Stimulated activated CD8-positive, alpha-beta memory T cell treated with anti-CD3 and anti-CD28 coated beads, Interleukin-15, amount 100 ng/mL, for 24 hours (primary cell): ENCODE data around the gene ZNF823.
"Not testable (repeated sequence)": the region's sequence is repeated elsewhere in the genome, so short reads cannot be mapped to it uniquely, and the experiment has no call there.

Source experiments
- DNase-seq: peaks from one replicate; pipeline ENCODE4 v3.0.0-alpha.2; 2020; ENCODE audit warnings: low read depth

ZNF823 gene

DNA sequence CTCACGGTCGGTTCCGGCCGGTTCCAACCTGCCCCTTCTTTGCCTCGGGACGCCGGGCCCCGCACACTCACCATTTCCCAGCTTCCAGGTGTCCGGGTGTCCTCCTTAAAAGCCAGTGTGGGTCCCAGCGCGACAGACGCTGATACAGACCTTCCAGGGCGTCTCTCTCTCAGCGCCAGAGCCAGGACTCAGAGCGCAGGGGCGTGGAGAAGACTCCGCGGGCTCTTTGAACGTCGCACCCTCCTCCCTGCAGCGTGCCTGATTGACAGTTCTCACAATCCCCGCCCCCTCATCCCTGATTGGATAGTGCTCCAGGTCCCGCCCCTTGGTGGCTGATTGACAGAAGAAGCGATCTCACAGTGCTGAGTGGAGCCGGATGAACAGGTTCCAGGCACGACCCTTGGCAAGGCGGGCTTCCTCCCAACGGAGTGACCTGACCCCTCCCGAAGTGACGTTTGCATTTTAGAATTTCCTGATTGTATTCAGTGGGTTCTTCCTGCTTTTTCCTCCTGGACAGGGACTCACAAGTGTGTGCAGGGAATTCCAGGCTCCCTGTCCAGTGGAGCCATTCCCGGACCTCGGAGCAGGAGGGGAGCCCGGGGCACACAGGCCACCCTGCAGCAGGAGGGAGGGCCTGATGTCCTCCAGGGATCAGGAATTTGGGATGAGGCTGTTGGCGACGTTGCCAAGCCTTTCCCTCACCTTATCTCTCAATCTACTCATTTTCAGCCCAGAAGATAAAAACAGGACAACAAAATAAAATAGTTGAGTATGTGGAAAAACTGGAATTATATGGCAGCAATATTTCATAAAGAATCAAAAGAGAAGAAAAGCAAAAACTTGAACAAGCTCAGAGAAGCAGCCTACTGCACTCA lies at the start of gene ZNF823:
TSS of gene ZNF823 (minus strand) at position 201 of the 875 bp plus-strand sequence. CDS start at position 74, 127 bp downstream.
- peak; percentile 83 for DNase-seq

DNA sequence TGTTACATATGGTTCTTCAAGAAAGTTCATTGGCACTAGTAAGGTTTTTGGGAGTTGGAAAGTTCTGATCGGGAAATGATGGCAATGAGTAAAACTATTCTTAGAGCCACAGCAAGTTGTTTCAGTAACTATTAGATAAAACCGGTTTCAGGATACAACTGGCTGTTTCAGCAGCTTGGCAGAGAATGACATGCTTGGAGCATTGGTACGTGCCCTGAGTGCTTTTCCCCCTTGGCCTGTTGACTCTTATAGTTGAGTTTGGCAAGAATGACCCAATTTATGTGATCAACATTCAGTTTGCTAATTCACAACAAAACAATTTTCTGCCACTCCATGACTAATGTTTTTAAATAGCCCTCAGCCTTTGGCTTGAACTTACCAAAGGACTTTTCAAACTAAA lies 48.8 kb upstream of the ZNF823 start:
- no peak for DNase-seq

DNA sequence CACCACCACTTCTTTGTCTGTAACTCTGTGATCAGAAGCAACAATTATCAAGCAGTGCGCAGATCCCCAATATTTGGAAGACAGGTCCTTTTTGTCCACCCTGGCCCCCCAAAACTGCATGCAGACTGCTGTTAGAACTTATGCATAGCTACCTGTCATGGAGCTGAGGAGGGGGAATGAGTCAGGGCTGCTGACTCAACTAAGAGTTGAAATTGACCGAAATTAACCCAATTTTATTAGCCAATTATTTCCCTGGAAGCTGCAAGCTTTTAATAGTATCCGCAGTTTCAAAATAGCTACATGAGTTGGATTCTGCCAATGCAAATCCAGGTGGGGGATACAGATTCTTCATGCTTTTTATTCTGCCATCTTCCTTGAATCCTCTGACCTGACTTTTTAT lies 45.6 kb upstream of the ZNF823 start:
- DNase-seq: no peak

DNA sequence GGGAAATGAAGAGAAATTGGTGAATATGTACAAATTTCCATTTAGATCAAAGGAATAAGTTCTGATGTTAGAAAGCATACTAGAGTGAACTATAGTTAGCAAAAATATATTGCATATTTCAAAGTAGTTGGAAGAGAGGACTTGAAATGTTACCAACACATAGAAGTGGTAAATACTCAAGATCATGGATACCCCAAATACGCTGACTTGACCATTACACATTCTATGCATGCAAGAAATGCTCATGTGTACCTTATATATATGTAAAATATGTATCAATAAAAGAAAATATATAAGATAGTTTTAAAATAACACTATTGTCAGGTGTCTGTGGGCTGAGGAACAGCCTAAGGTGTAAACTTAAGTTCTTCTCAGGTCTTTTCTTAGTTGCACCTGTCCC lies 45.0 kb upstream of the ZNF823 start:
- DNase-seq: no peak

DNA sequence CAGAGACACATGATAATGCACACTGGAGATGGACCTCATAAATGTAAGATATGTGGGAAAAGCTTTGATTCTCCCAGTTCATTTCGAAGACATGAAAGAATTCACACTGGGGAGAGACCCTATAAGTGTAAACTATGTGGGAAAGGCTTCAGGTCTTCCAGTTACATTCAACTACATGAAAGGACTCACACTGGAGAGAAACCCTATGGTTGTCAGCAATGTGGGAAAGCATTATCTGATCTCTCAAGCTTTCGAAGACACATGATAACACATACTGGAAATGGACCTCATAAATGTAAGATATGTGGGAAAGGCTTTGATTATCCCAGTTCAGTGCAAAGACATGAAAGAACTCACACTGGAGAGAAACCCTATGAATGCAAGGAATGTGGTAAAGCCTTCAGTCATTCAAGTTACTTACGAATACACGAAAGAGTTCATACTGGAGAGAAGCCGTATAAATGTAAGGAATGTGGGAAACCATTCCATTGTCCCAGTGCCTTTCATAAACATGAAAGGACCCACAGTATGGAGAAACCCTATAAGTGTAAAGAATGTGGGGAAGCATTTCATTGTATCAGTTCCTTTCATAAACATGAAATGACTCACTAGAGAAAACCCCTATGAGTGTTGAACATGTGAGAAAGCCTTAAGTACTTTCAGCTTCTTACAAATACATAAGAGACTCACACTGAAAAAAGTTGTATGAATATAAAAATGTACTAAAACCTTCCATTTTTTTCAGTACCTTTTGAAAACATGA lies 42.7 kb upstream of the ZNF823 start:
- no peak for DNase-seq

DNA sequence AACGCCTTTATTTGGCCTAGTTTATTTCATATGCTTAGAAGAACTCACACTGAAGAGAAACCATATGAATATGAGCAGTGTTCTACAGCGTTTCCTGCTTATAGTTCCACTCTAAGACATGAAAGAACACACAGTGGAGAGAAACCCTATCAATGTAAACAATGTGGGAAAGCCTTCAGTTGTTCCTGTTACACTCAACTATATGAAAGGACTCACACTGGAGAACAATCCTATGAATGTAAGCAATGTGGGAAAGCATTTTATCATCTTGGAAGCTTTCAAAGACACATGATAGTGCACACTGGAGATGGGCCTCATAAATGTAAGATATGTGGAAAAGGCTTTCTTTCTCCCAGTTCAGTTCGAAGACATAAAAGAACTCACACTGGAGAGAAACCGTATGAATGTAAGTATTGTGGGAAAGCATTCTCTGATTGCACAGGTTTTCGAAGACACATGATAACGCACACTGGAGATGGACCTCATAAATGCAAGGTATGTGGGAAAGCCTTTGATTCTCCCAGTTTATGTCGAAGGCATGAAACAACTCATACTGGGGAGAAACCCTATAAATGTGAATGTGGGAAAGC lies 41.8 kb upstream of the ZNF823 start:
- DNase-seq: no peak

DNA sequence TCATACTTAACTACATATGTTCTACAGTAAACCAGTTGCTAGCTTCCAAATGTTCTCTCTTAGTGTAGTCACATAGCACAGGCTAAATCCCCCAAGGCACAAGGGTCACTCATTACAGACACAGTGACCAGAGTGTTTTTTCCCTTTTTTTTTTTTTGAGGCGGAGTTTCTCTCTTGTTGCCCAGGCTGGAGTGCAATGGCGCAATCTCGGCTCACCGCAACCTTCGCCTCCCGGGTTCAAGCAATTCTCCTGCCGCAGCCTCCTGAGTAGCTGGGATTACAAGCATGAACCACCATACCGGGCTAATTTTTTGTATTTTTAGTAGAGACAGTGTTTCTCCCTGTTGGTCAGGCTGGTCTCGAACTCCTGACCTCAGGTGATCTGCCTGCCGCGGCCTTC lies 37.9 kb upstream of the ZNF823 start:
- DNase-seq: not testable (repeated sequence)

DNA sequence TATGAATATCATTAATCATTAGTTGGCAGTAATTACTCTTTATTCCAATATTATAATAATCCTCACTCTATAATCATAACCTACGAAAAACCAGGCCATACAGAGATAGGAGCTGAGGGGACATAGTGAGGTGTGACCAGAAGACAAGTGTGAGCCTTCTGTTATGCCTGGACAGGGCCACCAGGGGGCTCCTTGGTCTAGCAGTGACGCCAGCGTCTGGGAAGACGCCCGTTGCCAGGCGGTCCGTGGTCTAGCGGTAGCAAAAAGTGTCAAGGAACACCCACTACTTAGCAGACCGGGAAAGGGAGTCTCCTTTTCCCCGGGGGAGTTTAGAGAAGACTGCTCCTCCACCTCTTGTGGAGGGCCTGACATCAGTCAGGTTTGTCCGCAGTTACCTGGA lies 32.8 kb upstream of the ZNF823 start:
- DNase-seq: not testable (repeated sequence)

DNA sequence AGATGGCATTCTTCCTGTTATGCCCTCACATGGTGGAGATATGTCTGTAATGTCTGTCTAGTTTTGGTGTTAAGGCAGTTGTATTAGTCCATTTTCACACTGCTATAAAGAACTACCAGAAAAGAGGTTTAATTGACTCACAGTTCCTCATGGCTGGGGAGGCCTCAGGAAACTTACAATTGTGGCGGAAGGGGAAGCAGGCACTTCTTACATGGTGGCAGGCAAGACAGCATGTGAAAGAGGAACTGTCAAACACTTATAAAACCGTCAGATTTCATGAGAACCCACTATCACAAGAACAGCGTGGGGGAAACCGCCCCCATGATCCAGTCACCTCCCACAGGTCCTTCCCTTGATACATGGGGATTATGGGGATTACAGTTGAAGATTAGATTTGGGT lies 31.2 kb upstream of the ZNF823 start:
- no peak for DNase-seq

DNA sequence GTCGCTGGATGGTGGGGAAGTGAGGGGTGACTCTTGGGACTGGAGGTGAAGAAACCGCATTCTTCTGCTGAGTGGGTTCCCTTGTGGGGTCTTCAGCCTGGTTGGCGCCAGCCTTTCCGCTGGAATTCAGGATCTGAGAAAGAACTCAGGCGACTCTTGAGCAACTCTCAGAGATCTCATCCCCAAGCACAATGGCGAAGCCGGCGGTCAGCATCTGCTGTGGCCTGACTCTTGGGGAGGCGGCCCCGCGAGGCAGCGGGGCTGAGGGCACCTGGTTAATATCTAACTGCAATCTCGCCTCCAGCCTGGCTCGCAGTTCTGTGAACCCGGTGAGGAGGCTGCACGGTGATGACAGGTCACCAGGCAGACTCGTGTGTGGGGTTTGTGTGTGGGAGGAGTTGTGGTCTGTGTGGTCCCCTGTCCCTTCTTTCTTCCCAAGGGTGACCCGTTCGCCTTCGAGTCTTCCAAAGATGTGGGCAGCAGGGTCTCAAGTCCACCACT lies 28.9 kb upstream of the ZNF823 start:
- no peak for DNase-seq

DNA sequence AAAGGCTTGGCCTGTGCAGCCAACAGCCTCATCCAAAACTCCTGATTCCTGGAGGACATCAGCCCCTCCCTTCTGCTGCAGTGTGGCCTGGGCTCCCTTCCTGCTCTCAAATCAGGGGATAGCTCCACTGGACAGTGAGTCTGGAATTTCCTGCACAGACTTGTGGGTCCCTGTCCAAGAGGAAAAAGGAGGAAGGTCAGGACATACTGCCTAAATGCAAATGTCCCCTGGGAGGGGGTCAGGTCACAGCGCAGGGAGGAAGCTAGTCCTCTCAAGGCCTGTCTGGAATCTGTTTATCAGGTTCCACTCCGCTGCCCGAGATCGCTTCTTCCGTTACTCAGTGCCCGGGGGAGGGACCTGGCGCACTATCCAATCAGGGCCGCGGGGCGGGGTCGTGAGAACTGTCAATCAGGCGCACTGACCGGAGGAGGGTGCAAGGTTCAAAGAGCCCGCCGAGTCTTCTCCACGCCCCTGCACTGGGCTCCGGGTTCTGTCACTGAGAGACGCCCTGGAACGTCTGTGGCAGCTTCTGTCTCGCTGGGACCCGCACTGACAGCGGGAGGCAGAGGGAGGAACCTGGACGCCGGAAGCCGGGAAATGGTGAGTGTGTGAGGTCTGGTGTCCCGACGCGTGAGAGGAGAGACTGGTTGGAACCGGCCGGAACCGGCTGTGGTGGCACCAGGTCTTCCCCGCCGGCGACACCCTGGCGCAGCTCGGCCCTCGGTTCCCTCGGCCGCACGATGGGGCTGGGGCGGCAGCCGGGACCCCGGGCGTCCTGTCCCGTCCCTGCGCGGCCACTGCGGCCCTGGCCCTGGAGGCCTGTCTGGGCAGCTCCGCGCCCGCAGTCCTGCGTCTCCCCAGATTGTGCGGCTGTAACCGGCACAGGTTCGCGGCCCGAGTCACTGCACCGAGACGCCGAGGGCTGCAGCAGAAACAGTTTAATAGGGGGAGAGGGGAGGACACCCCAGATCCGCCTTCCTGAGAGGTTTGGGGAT lies 28.1 kb upstream of the ZNF823 start, which contains the start of gene ZNF441:
TSS of gene ZNF441 (plus strand) at position 404 of the 995 bp plus-strand sequence. CDS start at position 598, 194 bp downstream.
- DNase-seq: peak; percentile 89

DNA sequence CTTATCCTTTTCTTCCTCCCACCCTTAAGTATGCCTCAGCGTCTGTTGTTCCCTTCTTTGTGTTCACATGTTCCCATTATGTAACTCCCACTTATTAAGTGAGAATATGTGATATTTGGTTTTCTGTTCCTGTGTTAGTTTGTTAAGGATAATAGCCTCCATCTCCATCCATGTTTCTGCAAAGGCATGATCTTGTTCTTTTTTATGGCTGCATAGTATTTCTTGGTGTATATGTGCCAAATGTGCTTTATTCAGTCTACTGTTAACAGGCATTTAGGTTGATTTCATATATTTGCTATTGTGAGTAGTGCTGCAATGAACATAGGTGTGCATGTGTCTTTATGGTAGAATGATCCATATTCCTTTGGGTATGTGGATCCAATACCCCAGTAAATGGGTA lies 24.9 kb upstream of the ZNF823 start:
- no peak for DNase-seq

DNA sequence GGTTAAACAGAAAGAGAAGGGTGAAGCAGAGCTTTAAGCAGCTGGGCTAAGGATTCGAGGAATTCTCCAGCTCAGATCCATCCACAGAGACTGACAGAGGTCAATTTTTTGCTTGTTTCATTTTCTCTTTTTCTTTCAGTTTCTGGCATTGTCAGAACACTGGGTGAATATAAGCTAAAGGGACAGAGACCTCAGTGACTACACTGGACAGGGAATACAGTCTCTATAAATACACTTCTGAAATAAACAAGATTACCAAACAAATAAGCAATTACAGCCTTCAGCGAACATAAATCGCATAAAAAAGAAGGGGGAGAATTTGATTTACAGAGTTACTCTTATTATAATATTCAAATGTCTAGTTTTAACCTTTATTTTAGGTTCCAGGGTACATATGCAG lies 24.4 kb upstream of the ZNF823 start:
- no peak for DNase-seq

DNA sequence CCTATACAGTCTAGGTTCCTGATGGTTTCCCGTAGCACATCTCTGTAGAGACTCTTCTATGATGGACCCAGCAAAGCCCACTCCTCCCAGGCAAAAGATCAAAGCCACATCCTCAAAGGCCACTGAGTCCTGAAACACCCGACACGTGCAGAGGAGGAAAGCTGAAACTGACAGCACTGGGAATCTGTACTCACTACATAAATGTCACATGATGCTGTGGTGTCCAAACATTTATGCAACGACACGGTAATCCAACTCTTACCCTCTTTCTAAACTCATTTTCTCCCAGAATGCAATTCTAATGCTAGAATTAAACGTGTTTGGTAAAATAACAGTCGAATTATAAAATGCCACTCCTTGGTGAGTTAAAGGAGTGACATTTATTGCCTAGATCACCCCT lies 21.1 kb upstream of the ZNF823 start:
- no peak for DNase-seq

DNA sequence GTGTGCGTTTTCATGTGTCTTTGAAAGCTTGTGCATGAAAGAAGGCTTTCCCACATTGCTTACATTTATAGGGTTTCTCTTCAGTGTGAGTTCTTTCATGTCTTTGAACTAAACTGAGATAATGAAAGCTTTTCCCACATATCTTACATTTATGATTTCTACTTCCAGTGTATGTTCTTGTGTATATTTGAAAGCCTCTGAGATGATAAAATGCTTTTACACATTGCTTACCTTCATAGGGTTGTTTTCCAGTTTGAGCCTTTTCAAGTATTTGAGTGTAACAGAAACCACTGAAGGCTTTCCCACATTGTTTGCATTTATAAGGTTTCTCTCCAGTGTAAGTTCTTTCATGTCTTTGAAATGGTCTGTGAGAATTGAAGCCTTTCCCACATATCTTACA lies 18.2 kb upstream of the ZNF823 start:
- DNase-seq: no peak

DNA sequence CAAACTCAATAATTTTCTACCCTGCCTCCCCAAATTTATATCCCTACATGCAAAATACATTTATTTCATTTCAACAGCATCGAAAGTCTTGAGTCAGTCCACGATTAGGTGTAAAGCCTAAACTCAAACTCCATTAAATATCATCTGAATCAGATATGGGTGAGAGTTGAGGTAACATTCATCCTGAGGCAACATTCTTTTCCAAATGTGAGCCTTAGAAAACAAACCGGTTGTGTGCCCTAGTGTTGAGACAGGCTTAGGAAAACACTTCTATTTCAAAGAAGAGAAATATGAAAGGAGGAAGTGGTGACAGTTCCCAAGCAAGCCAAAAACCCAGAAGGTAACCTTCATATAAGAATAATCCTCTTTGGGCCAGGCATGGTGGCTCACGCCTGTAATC lies 15.9 kb upstream of the ZNF823 start:
- DNase-seq: no peak

DNA sequence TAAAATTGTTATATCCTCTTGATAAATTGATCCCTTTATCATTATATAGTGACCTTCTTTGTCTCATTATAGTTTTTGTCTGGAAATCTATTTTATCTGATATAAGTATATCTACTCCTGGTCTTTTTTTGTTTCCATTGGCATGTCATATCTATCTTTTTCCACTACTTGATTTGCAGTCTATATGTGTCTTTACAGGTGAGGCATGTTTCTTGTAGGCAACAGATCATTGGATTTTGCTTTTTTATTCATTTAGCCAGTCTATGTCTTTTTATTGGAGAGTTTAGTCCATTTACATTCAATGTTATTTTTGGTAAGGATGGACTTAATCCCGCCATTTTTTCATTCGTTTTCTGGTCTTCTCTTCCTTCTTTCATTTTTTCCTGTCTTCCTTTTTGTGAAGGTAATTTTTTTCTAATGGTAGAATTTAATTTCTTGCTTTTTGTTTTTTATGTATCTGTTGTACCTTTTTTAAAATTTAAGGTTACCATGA lies 13.5 kb upstream of the ZNF823 start:
- no peak for DNase-seq

DNA sequence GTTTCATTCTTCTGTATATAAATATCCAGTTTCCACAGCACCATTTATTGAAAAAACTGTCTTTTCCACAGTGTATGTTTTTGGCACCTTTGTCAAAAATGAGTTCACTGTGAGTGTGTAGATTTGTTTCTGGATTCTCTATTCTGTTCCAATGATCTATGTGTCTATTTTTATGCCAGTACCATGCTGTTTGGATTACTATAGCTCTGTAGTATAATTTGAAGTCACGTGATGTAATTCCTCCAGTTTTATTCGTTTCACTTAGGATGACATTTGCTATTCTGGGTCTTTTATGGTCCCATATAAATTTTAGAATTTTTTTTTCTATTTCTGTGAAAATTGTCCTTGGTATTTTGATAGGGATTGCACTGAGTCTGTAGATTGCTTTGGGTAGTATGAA lies 11.0 kb upstream of the ZNF823 start:
- DNase-seq: no peak

DNA sequence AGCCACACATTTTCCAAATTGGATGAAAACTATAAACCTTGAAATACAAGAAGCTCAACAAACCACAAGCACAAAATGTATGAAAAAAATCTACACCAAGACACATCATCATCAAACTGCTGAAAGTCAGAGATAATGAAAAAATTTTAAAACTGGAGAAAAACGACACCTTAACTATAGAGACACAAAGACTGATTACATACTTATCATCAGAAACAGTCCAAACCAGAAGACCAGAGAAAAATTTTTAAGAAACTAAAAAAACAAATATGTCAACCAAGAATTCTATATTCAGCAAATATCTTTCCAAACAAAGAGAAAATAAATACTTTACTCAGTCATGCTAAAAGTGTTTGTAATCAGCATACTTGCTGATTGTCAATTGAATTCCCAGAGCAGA lies 8.5 kb upstream of the ZNF823 start:
- DNase-seq: no peak

DNA sequence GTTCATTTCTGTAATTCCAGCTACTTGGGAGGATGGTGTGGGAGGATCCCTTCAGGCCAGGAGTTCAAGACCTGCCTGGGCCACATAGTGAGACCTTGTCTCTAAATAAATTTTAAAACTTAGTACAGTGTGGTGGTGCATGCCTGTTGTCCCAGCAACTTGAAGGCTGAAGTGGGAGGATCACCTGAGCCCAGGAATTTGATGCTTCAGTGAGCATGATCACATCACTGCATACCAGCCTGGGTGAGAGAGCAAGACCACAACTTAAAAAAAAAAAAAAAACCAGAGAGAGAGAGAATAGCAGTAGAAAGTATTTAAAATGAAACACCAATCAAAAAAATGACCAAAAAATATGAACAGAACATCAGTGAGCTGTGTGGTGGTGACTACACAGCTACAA lies 7.1 kb upstream of the ZNF823 start:
- DNase-seq: no peak
